Esophagus squamous epithelium (tissue), 5 donors: ENCODE measurements around the gene RXRG. TPM values are rescaled to one million over a fixed set of nuclear protein-coding genes. Genes with fewer than 3 reads are reported as not detected.

ENCODE experiments used
- DNase-seq: peaks from one replicate; lab custom pipeline; 2025; lab: John Stamatoyannopoulos, UW
- H3K27ac ChIP-seq, 4 donors: fragments of 200-600 bp; sonication (generic); one replicate each; pipeline ENCODE4 v1.5.1; 2016 to 2019; ENCODE audit warnings: mild to moderate bottlenecking in 1 of 4
- H3K27me3 ChIP-seq, 4 donors: fragments of 200-600 bp; sonication (generic); 1 replicate in 3 of 4; 2 replicates in 1 of 4; pipeline versions ENCODE4 v1.5.1 to v1.6.0; 2017 to 2021; ENCODE audit warnings: antibody characterized with exemption in 1 of 4
- H3K36me3 ChIP-seq, 3 donors: fragments of 200-600 bp; sonication (generic); one replicate each; pipeline ENCODE4 v1.5.1; 2016 to 2019
- H3K4me1 ChIP-seq, 3 donors: fragments of 200-600 bp; sonication (generic); one replicate each; pipeline ENCODE4 v1.5.1; 2017 to 2019
- H3K4me3 ChIP-seq, 4 donors: fragments of 200-600 bp; sonication (generic); 1 replicate in 3 of 4; 2 replicates in 1 of 4; pipeline ENCODE4 v1.5.1; 2016 to 2019; ENCODE audit warnings: mild to moderate bottlenecking in 2 of 4, moderate library complexity in 1 of 4
- H3K9me3 ChIP-seq, 3 donors: fragments of 200-600 bp; sonication (generic); one replicate each; pipeline ENCODE4 v1.5.1; 2016 to 2019
- POLR2A ChIP-seq, 4 donors: fragments of 450-650 bp; IDR thresholded peaks; one replicate each; pipeline ENCODE4 v1.6.1; 2017; ENCODE audit warnings: antibody characterized with exemption in 4 of 4, mild to moderate bottlenecking in 4 of 4, moderate library complexity in 3 of 4
- WGBS, 2 donors: methylation state at CpG; one replicate each; pipeline ENCODE4 v1.1.5; 2018; 5-methylcytosine and 5-hydroxymethylcytosine counted together
- intact Hi-C: fragments of 100-400 bp; cut with DNase I; formaldehyde crosslinking; loops from one replicate; pipeline ENCODE4 v1.15.0; 2022
- total RNA-seq, 4 donors: library from RNA; depleted of rRNA; stranded (reverse); fragments of >200 nt; gene quantifications; one replicate each; pipeline ENCODE4 v1.1.0, GENCODE V29; 2016
- TF ChIP-seq, protein P1 (sequence below), 6 experiments: fragments of 450-650 bp in 4 of 6; fragments of 200-600 bp in 2 of 6; sonication (generic) in 2 of 6; IDR thresholded peaks; one replicate each; pipeline ENCODE4 v1.5.1; 2016 to 2019; ENCODE audit warnings: antibody characterized with exemption in 6 of 6, mild to moderate bottlenecking in 4 of 6, moderate library complexity in 4 of 6
- donor health status: DM: yes; HTN: yes; CAD: no.

Gene RXRG
- total RNA-seq, 4 donors from 2014 or later, result 0.15 to 0.38 TPM; not detected in 2

- no peak within 1 kb of the TSS for H3K27ac ChIP-seq
- 0% methylated on average over 3 of the region's 88 CpGs; no CpG with 5 or more reads in 1 of the 2 donors for WGBS, 2 donors
- no peaks in the 10 kb centered on the region for H3K9me3 ChIP-seq
- no peak for DNase-seq
- peak within 1 kb of the TSS; percentile 9 to 64 (median 38) for H3K4me3 ChIP-seq
- intact Hi-C loops, result no loop called here
- peaks cover 28 to 53% (median 37%) of the 10 kb centered on the region in 3 donors for H3K4me1 ChIP-seq
- peaks cover 24 to 95% (median 43%) of the 10 kb centered on the region in 4 donors for H3K27me3 ChIP-seq
- TF ChIP-seq POLR2A (IDR thresholded peaks at IDR 0.05), result no peak
- TF ChIP-seq, protein P1, sequence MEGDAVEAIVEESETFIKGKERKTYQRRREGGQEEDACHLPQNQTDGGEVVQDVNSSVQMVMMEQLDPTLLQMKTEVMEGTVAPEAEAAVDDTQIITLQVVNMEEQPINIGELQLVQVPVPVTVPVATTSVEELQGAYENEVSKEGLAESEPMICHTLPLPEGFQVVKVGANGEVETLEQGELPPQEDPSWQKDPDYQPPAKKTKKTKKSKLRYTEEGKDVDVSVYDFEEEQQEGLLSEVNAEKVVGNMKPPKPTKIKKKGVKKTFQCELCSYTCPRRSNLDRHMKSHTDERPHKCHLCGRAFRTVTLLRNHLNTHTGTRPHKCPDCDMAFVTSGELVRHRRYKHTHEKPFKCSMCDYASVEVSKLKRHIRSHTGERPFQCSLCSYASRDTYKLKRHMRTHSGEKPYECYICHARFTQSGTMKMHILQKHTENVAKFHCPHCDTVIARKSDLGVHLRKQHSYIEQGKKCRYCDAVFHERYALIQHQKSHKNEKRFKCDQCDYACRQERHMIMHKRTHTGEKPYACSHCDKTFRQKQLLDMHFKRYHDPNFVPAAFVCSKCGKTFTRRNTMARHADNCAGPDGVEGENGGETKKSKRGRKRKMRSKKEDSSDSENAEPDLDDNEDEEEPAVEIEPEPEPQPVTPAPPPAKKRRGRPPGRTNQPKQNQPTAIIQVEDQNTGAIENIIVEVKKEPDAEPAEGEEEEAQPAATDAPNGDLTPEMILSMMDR (IDR thresholded peaks at IDR 0.05), result no peak
- H3K36me3 ChIP-seq, result no peaks in the 10 kb centered on the region
Observed at GRCh38 chr1:165355977-165356811, 88.7 kb downstream of the RXRG start, which contains the start of gene LMX1A. LMX1A (minus strand) TSS chr1:165356715; CDS start chr1:165355559, 1,156 bp downstream.

GRCh38 chr1:165355139-165355976 is 89.6 kb downstream of the RXRG start:
- 7 to 17% methylated on average over 16 to 24 of the region's 53 CpGs for WGBS, 2 donors
- Histone ChIP-seq H3K4me1 (peaks cover 28 to 53% (median 37%) of the 10 kb centered on the region in 3 donors), H3K36me3 (no peaks in the 10 kb centered on the region), H3K9me3 (no peaks in the 10 kb centered on the region), H3K27me3 (peaks cover 24 to 100% (median 49%) of the 10 kb centered on the region in 4 donors), H3K27ac (no peak overlapping the region), H3K4me3 (peak overlapping the region in 3 of 4 donors; percentile 29 to 64 (median 47))
- TF ChIP-seq, protein P1 (IDR thresholded peaks at IDR 0.05), result no peak
- TF ChIP-seq POLR2A (IDR thresholded peaks at IDR 0.05), result no peak
- intact Hi-C loops, result no loop called here
- DNase-seq, result no peak

DNA sequence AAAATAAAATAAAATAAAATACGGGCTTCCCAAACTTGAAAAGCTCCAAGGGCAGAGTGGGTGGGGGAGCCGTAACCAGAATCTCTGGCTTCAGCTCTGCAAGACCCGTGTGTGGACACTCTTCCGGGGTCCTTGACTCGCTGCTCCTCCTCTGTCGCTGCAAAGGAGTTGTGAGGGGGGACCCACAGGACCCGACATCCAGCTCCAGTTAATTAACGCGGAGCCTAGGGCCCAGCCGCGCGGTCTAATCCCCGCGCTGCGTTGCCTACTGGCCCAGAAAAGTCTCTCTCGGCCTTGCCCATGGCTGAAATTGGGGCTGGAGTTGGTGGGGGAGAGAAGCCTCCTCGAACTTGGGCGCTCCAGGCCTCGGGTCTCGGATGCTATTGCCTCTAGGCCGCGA is 90.2 kb downstream of the RXRG start:
- Histone ChIP-seq H3K36me3 (no peaks in the 10 kb centered on the region), H3K27ac (no peak overlapping the region), H3K27me3 (peaks cover 24 to 100% (median 51%) of the 10 kb centered on the region in 4 donors), H3K4me3 (no peak overlapping the region), H3K4me1 (peaks cover 28 to 53% (median 37%) of the 10 kb centered on the region in 3 donors), H3K9me3 (no peaks in the 10 kb centered on the region)
- no peak for DNase-seq
- TF ChIP-seq POLR2A (IDR thresholded peaks at IDR 0.05), result no peak
- TF ChIP-seq, protein P1 (IDR thresholded peaks at IDR 0.05), result no peak
- intact Hi-C loops, result no loop called here
- WGBS, 2 donors, result 8 to 10% methylated on average over 2 to 4 of the region's 22 CpGs

DNA sequence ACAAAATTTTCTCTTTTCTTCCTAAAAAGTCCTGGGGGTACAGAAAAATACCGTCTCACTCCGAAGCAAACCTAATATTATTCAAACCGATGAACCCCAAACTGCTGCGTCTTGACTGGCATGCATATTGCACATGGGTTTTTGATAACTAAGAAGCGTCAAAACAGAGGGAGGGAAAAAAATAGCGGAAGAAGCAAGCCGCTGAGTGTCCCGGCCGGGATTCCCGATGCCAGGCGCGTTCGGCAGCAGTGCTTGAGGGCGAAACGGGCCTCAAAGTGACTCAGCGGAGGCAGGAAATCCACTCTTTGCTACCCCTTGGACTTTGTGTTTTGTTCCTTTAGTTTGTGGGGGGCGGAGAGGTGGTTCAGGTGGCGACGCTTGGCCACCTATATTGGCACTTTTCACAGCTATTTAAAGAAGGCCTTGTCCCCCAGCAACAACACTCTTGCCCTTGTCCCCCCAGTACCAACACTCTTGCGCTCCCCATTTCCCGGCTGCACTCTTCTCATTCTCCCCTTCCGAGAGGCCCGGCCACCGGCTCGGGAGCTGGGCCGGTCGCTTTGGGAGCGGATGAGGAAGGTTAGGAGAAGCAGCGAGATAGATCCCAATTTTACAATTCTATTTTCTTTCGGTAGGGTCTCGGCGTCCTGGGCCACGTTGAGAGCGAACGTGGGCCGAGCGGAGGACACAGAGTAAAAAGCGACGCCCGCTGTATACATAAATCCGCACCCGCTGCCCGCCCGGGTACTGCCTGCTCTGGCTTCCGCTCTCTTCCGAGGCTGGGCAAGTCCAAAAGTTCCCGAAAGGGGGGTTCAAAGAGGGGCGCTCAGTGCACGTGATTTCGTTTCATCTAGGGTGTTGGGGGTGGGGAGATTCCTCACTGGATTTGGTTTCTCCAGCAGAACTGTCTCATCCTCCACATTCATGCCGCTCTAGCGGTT is 90.9 kb downstream of the RXRG start:
- 13% methylated on average over 44 to 49 of the region's 52 CpGs for WGBS, 2 donors
- H3K27me3 ChIP-seq, result peaks cover 24 to 100% (median 53%) of the 10 kb centered on the region in 4 donors

More for the DNA sequence above, 90.9 kb downstream of the RXRG start:
- Histone ChIP-seq H3K9me3 (no peaks in the 10 kb centered on the region), H3K4me3 (no peak overlapping the region), H3K36me3 (no peaks in the 10 kb centered on the region), H3K4me1 (peaks cover 28 to 53% (median 37%) of the 10 kb centered on the region in 3 donors), H3K27ac (no peak overlapping the region)
- TF ChIP-seq, protein P1 (IDR thresholded peaks at IDR 0.05), result no peak
- TF ChIP-seq POLR2A (IDR thresholded peaks at IDR 0.05), result no peak
- intact Hi-C loops, result no loop called here
- no peak for DNase-seq
